Neural cell (in vitro differentiated cells): ENCODE results near the gene CNNM2. TPM values are rescaled to one million over a fixed set of nuclear protein-coding genes. Genes with fewer than 3 reads are reported as not detected.

Source experiments
- H2AFZ ChIP-seq: fragments of 200-600, 300-800 bp; sonication (generic), shearing (Covaris generic); 2 replicates; pipeline ENCODE4 v1.6.0; 2014; ENCODE audit warnings: low read depth, mild to moderate bottlenecking, antibody characterized with exemption, low read length, moderate library complexity
- H3F3A ChIP-seq: fragments of 200-600 bp; shearing (Covaris generic); 2 replicates; pipeline ENCODE4 v1.6.1; 2016; ENCODE audit warnings: mild to moderate bottlenecking, moderate library complexity, mixed read lengths, antibody characterized with exemption, low read length; ENCODE audit not compliant: insufficient read depth, poor library complexity, severe bottlenecking
- H3K27ac ChIP-seq: fragments of 200-600, 300-800 bp; sonication (generic), shearing (Covaris generic); 2 replicates; pipeline ENCODE4 v1.5.1; 2014; ENCODE audit warnings: mild to moderate bottlenecking, low read length, moderate library complexity
- H3K27me3 ChIP-seq: fragments of 300-800, 200-600 bp; sonication (generic), shearing (Covaris generic); 2 replicates; pipeline ENCODE4 v1.6.0; 2014; ENCODE audit warnings: mild to moderate bottlenecking, low read depth, low read length, moderate library complexity; ENCODE audit not compliant: insufficient read depth
- H3K36me3 ChIP-seq: fragments of 300-800, 200-600 bp; sonication (generic), shearing (Covaris generic); 2 replicates; pipeline ENCODE4 v1.5.1; 2014; ENCODE audit warnings: mild to moderate bottlenecking, antibody characterized with exemption, low read length, moderate library complexity; ENCODE audit not compliant: insufficient read depth
- H3K4me2 ChIP-seq: fragments of 300-800, 200-600 bp; sonication (generic), shearing (Covaris generic); 2 replicates; pipeline ENCODE4 v1.6.0; 2014; ENCODE audit warnings: mild to moderate bottlenecking, low read length
- H3K4me3 ChIP-seq: fragments of 300-800, 200-600 bp; sonication (generic), shearing (Covaris generic); 2 replicates; pipeline ENCODE4 v1.5.1; 2014; ENCODE audit warnings: mild to moderate bottlenecking, low read length, moderate library complexity
- H3K79me2 ChIP-seq: fragments of 200-600 bp; shearing (Covaris generic); replicated peaks from 2 replicates; pipeline ENCODE4 v1.6.0; 2014; ENCODE audit warnings: mild to moderate bottlenecking, low read length, moderate library complexity; ENCODE audit not compliant: insufficient read depth
- H3K9ac ChIP-seq: fragments of 300-800, 200-600 bp; sonication (generic), shearing (Covaris generic); 2 replicates; pipeline ENCODE4 v1.6.1; 2016; ENCODE audit warnings: mild to moderate bottlenecking, low read length, mixed read lengths
- H3K9me2 ChIP-seq: fragments of 200-600 bp; shearing (Covaris generic); 2 replicates; pipeline ENCODE4 v1.6.1; 2016; ENCODE audit warnings: mild to moderate bottlenecking, low read length, mixed read lengths; ENCODE audit not compliant: insufficient read depth
- H3K9me3 ChIP-seq: fragments of 200-600, 300-800 bp; sonication (generic), shearing (Covaris generic); 2 replicates; pipeline ENCODE4 v1.6.1; 2016; ENCODE audit warnings: mild to moderate bottlenecking, mixed run types, low read length, moderate library complexity, mixed read lengths
- H4K20me1 ChIP-seq: fragments of 200-600 bp; shearing (Covaris generic); 2 replicates; pipeline ENCODE4 v1.6.1; 2016; ENCODE audit warnings: mild to moderate bottlenecking, mixed run types; ENCODE audit not compliant: insufficient read depth
- CTCF ChIP-seq: fragments of 450-650 bp; IDR thresholded peaks from 2 replicates; pipeline ENCODE4 v1.5.1; 2014; ENCODE audit warnings: antibody characterized with exemption, mild to moderate bottlenecking, moderate library complexity; ENCODE audit not compliant: poor library complexity, severe bottlenecking
- EP300 ChIP-seq: fragments of 450-650 bp; conservative IDR thresholded peaks from 2 replicates; pipeline ENCODE4 v1.6.1; 2014; ENCODE audit warnings: antibody characterized with exemption, mild to moderate bottlenecking, moderate library complexity; ENCODE audit not compliant: poor library complexity, severe bottlenecking
- EZH2 ChIP-seq: fragments of 200-600, 300-800 bp; shearing (Covaris generic), sonication (generic); IDR thresholded peaks from 2 replicates; pipeline ENCODE4 v1.6.1; 2014; ENCODE audit warnings: antibody characterized with exemption, low read length, borderline replicate concordance, mild to moderate bottlenecking; ENCODE audit not compliant: insufficient read depth, poor library complexity, severe bottlenecking
- MXI1 ChIP-seq: fragments of 450-650 bp; conservative IDR thresholded peaks from 2 replicates; pipeline ENCODE4 v1.6.1; 2014; ENCODE audit warnings: antibody characterized with exemption, mild to moderate bottlenecking; ENCODE audit not compliant: poor library complexity, severe bottlenecking
- POLR2AphosphoS5 ChIP-seq: IDR thresholded peaks from 2 replicates; pipeline ENCODE4 v1.6.1; 2012
- RAD21 ChIP-seq: fragments of 450-650 bp; conservative IDR thresholded peaks from 2 replicates; pipeline ENCODE4 v1.6.1; 2014; ENCODE audit warnings: antibody characterized with exemption, mild to moderate bottlenecking, moderate library complexity
- REST ChIP-seq: IDR thresholded peaks from 2 replicates; pipeline ENCODE4 v1.6.1; 2012; ENCODE audit warnings: borderline replicate concordance
- SMC3 ChIP-seq: fragments of 450-650 bp; conservative IDR thresholded peaks from 2 replicates; pipeline ENCODE4 v1.6.1; 2014; ENCODE audit warnings: antibody characterized with exemption, mild to moderate bottlenecking, moderate library complexity; ENCODE audit not compliant: poor library complexity
- TAF1 ChIP-seq: IDR thresholded peaks from 2 replicates; pipeline ENCODE4 v1.6.1; 2012; ENCODE audit warnings: low read depth
- polyA plus RNA-seq: library from polyadenylated mRNA; depleted of rRNA; stranded (reverse); fragments of >200 nt; gene quantifications from 2 replicates; pipeline ENCODE4 v1.2.3, GENCODE V29; 2014

CNNM2 gene
- polyA plus RNA-seq, 1 donor from 2014 or later = 5.0 TPM

- no peak overlapping the region for H2AFZ ChIP-seq
- H3F3A ChIP-seq = no peaks in the 10 kb centered on the region
- no peak overlapping the region for H3K4me3 ChIP-seq
- H3K36me3 ChIP-seq = peaks cover 8% of the 10 kb centered on the region
- no peaks in the 10 kb centered on the region for H4K20me1 ChIP-seq
- no peaks in the 10 kb centered on the region for H3K27me3 ChIP-seq
- H3K9me3 ChIP-seq = no peaks in the 10 kb centered on the region
- H3K4me2 ChIP-seq = no peak overlapping the region
- no peak for TF ChIP-seq MXI1
- H3K9me2 ChIP-seq = no peaks in the 10 kb centered on the region
- H3K79me2 ChIP-seq = no peaks in the 10 kb centered on the region
- H3K27ac ChIP-seq = no peak overlapping the region
- no peak overlapping the region for H3K9ac ChIP-seq
Measured at GRCh38 chr10:103100620-103101019, 182.5 kb downstream of the CNNM2 start.

GRCh38 chr10:103102195-103102594 is 184.1 kb downstream of the CNNM2 start:
- Histone ChIP-seq H3K27ac (no peak overlapping the region), H3K4me2 (no peak overlapping the region), H4K20me1 (no peaks in the 10 kb centered on the region), H3K27me3 (no peaks in the 10 kb centered on the region), H3K9me2 (no peaks in the 10 kb centered on the region), H3K9ac (no peak overlapping the region), H3K36me3 (peaks cover 8% of the 10 kb centered on the region), H3K9me3 (no peaks in the 10 kb centered on the region), H2AFZ (no peak overlapping the region), H3K4me3 (no peak overlapping the region), H3F3A (no peaks in the 10 kb centered on the region), H3K79me2 (no peaks in the 10 kb centered on the region)
- TF ChIP-seq MXI1 = no peak
- no peak for TF ChIP-seq POLR2AphosphoS5
- TF ChIP-seq EZH2 = no peak
- TF ChIP-seq EP300 = no peak
- TF ChIP-seq CTCF = no peak
- TF ChIP-seq RAD21 = no peak
- TF ChIP-seq SMC3 = no peak
- TF ChIP-seq TAF1 = no peak
- TF ChIP-seq REST = no peak

- Histone ChIP-seq H3K79me2 (no peaks in the 10 kb centered on the region), H3K9me3 (no peaks in the 10 kb centered on the region), H4K20me1 (no peaks in the 10 kb centered on the region), H3K9me2 (no peaks in the 10 kb centered on the region), H3K9ac (no peak overlapping the region), H3K4me2 (no peak overlapping the region), H3K27ac (no peak overlapping the region), H3F3A (no peaks in the 10 kb centered on the region), H3K36me3 (peaks cover 8% of the 10 kb centered on the region), H2AFZ (no peak overlapping the region), H3K4me3 (no peak overlapping the region), H3K27me3 (no peaks in the 10 kb centered on the region)
- no peak for TF ChIP-seq POLR2AphosphoS5
- no peak for TF ChIP-seq EP300
- TF ChIP-seq RAD21 = no peak
- TF ChIP-seq CTCF = no peak
- TF ChIP-seq SMC3 = no peak
- TF ChIP-seq EZH2 = no peak
- no peak for TF ChIP-seq MXI1
- no peak for TF ChIP-seq REST
- TF ChIP-seq TAF1 = no peak
Measured at GRCh38 chr10:103103989-103104388, 185.9 kb downstream of the CNNM2 start.
